ENCODE measurements around the gene HLX. TPM values are rescaled to one million over a fixed set of nuclear protein-coding genes. Genes with fewer than 3 reads are reported as not detected.

HLX gene
- total RNA-seq, 1 donor from 2014 or later: 3.2 TPM

DNA sequence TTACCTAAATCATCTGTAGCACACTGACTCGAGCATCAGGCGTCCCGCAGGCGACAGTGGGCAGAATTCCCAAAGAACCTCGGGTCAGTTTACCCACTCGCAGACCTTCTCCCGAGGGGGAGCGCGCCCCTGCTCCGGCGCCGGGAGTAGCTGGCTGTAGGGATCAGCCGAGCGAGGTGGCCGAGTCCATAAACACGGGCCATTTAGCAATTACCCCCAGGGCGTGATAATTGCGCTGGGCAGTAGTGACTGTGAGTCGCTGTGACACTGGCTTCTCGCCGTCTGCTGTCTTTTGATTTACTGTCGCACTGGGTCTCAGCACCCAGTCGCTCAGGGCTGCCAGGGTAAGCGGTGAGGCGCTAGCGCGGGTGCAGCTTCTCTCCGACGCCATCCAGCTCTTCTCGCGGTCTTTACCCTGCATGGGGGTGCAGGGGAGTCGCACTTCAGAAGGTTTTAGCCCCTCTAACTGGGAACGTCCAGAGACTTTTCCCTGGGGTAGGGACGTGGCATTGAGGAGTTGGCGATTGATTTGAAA lies 16.2 kb downstream of the HLX start:
- Mint-ChIP-seq H3K27ac (no peak overlapping the region), H3K4me1 (peaks cover 34% of the 10 kb centered on the region), H3K4me3 (no peak overlapping the region), H3K27me3 (peaks cover 41% of the 10 kb centered on the region), H3K9me3 (peaks cover 2% of the 10 kb centered on the region), H3K36me3 (ENCODE audit: low read depth) (no peaks in the 10 kb centered on the region)
- ChIA-PET POLR2A (interaction anchor here (0.9 kb wide), 1 partner anchor 12 kb away, joined by 3 read pairs; no protein-coding TSS in a partner anchor), CTCF (interaction anchor here (1.7 to 1.8 kb wide), 2 partner anchors 13 to 20 kb away, joined by 5 read pairs; no protein-coding TSS in a partner anchor)
- intact Hi-C loops (cut with micrococcal nuclease): no loop called here
- TF ChIP-seq, protein P1, sequence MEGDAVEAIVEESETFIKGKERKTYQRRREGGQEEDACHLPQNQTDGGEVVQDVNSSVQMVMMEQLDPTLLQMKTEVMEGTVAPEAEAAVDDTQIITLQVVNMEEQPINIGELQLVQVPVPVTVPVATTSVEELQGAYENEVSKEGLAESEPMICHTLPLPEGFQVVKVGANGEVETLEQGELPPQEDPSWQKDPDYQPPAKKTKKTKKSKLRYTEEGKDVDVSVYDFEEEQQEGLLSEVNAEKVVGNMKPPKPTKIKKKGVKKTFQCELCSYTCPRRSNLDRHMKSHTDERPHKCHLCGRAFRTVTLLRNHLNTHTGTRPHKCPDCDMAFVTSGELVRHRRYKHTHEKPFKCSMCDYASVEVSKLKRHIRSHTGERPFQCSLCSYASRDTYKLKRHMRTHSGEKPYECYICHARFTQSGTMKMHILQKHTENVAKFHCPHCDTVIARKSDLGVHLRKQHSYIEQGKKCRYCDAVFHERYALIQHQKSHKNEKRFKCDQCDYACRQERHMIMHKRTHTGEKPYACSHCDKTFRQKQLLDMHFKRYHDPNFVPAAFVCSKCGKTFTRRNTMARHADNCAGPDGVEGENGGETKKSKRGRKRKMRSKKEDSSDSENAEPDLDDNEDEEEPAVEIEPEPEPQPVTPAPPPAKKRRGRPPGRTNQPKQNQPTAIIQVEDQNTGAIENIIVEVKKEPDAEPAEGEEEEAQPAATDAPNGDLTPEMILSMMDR (IDR thresholded peaks at IDR 0.05): no peak
- no peak for DNase-seq
- ATAC-seq (ENCODE audit: low read depth): no peak

DNA sequence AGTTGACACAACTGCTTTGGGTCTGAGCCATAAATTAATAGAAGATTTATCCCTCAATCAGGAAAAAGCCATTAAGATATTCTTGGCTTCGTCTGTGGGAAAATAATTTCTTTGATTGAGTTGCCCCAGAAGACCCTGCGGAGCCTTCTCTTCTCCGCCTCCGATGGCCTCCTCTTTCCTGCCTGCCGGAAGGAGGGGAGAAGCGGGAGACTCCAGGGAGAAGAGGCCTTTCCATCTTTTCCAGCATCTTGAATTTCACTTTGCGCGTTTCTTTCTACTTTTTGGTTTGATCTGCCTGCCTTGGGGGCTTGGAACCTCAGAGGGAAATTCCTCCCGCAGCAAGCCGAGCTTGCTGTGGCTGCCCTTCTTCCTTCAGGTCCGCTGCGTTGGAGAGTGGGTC lies 16.8 kb downstream of the HLX start:
- CTCF ChIA-PET: no interaction called here
- no peak overlapping the region for H3K27ac Mint-ChIP-seq
- no peak overlapping the region for H3K4me3 Mint-ChIP-seq
- intact Hi-C loops (cut with micrococcal nuclease): no loop called here
- DNase-seq: no peak
- ATAC-seq (ENCODE audit: low read depth): no peak
- H3K36me3 Mint-ChIP-seq (ENCODE audit: low read depth): no peaks in the 10 kb centered on the region
- peaks cover 4% of the 10 kb centered on the region for H3K9me3 Mint-ChIP-seq
- peaks cover 40% of the 10 kb centered on the region for H3K27me3 Mint-ChIP-seq
- peaks cover 28% of the 10 kb centered on the region for H3K4me1 Mint-ChIP-seq
- TF ChIP-seq, protein P1 (IDR thresholded peaks at IDR 0.05): no peak
- POLR2A ChIA-PET: no interaction called here

DNA sequence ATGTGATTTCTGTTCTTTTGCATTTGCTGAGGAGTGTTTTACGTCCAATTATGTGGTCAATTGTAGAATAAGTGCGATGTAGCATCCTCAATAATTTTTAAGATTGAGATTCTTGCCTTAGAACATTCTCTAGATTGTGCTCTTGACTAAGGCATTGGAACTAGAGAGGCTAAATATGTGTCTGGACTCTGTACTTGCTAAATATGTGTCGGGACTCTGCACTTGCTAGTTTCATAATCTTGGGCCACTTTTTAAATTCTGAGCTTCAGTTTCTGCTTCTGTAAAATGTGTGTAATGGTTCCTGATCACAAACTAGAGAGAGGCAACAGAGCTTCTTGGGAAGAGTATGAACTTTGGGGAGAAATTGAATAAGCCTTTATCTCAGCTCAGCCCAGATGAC lies 21.6 kb downstream of the HLX start:
- Mint-ChIP-seq H3K36me3 (ENCODE audit: low read depth) (no peaks in the 10 kb centered on the region), H3K9me3 (peaks cover 4% of the 10 kb centered on the region), H3K27me3 (peaks cover 21% of the 10 kb centered on the region), H3K4me3 (no peak overlapping the region), H3K27ac (no peak overlapping the region), H3K4me1 (no peaks in the 10 kb centered on the region)
- POLR2A ChIA-PET: no interaction called here
- DNase-seq (no peak), ATAC-seq (ENCODE audit: low read depth) (no peak)
- CTCF ChIA-PET: no interaction called here
- intact Hi-C loops (cut with micrococcal nuclease): no loop called here
- TF ChIP-seq, protein P1 (IDR thresholded peaks at IDR 0.05): no peak

DNA sequence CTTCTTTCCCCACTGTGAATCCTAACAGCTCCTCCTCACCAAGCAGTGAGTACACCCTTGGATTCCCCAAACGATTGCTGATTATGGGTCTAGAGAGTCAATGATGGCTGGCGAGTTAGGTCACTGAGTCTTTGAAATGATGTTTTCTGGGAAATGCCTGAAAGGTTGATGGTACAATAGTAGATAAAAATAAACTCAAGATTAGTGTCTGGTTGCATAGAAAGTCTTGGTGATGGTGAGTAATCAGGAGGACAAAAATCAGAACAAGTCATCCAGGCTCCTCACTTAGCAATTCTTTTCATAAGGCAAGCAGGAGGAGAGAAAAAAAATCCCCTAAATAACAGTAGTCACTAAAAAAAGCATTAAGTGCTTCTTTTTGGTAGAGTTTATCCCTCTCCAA lies 22.6 kb downstream of the HLX start:
- intact Hi-C loops (cut with micrococcal nuclease): no loop called here
- H3K27me3 Mint-ChIP-seq: peaks cover 22% of the 10 kb centered on the region

DNA sequence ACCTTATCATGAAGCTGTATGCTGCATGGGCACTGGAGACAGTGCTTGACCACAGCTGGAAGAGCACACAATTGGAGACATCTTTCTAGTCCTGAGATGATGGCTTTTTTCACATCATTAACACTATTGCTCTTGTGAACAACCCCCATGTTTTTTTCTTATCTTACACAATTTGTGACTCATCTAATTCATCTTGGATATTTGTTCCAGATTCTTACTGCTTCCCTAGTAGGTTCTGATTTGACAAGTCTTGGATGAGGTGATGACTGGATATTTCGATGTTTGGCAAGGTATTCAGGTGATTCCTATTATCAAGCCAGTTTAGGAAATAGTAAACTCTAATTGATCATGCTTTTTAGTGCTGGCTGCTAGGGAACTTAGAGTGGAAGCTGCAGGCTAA lies 23.7 kb downstream of the HLX start:
- H3K27ac Mint-ChIP-seq: no peak overlapping the region
- no peaks in the 10 kb centered on the region for H3K4me1 Mint-ChIP-seq
- ChIA-PET CTCF (no interaction called here), POLR2A (no interaction called here)
- intact Hi-C loops (cut with micrococcal nuclease): no loop called here
- no peak for DNase-seq
- no peak overlapping the region for H3K4me3 Mint-ChIP-seq
- TF ChIP-seq, protein P1 (IDR thresholded peaks at IDR 0.05): no peak
- peaks cover 4% of the 10 kb centered on the region for H3K9me3 Mint-ChIP-seq
- no peaks in the 10 kb centered on the region for H3K36me3 Mint-ChIP-seq (ENCODE audit: low read depth)
- H3K27me3 Mint-ChIP-seq: peaks cover 22% of the 10 kb centered on the region
- no peak for ATAC-seq (ENCODE audit: low read depth)

More for the DNA sequence above, 22.6 kb downstream of the HLX start:
- Mint-ChIP-seq H3K36me3 (ENCODE audit: low read depth) (no peaks in the 10 kb centered on the region), H3K4me1 (no peaks in the 10 kb centered on the region), H3K27ac (no peak overlapping the region), H3K9me3 (peaks cover 4% of the 10 kb centered on the region), H3K4me3 (no peak overlapping the region)
- ChIA-PET CTCF (no interaction called here), POLR2A (no interaction called here)
- TF ChIP-seq, protein P1 (IDR thresholded peaks at IDR 0.05): no peak
- ATAC-seq (ENCODE audit: low read depth): no peak
- no peak for DNase-seq
